AML-193 (cell line): ENCODE data around the gene RNF41.

Experiments used
- DNase-seq, 2 experiments: peaks; one replicate each; lab custom pipeline; 2025; lab: John Stamatoyannopoulos, UW

Gene RNF41

DNA sequence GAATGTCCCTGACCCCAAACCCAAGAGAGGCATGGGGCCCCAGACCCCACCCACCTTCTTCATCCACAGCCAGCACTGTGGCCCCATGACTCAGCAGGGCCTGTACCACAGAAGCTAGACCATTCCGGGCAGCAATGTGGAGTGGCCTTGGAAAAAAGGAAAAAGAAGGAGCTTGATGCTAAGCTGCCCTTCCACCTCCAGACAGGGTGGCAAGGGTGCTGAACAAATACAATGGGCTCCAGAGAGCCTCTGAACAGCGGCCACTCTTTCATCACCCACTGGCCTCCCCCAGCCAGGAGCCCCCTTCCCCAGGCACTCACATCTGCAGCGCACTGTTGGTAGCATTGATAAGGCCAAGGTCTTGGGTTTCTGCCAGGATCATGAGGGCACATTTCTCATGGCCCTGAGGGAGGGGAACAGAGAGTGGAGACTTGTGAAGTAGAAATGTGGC, 22.0 kb upstream of the RNF41 start:
- DNase-seq, result no peak

DNA sequence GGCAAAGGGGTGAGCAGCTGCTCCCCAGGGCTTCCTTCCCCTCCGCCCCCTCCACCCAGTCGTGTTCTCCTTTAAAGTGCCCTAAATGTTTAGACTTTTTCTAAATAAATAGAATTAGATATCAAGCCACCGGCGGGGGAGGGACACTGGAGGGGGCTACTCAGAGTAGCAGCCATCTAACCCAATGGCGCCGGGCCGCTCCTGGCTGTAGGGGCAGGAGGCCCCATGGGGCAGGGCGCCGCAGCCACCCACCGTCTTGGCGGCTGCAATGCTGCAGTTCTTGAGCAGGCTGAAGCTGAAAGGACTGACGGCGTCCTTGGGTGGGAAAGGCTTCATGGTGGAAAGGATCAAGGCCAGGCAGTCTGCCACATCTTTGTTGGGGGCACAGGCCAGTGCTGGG, 21.3 kb upstream of the RNF41 start:
- no peak for DNase-seq

DNA sequence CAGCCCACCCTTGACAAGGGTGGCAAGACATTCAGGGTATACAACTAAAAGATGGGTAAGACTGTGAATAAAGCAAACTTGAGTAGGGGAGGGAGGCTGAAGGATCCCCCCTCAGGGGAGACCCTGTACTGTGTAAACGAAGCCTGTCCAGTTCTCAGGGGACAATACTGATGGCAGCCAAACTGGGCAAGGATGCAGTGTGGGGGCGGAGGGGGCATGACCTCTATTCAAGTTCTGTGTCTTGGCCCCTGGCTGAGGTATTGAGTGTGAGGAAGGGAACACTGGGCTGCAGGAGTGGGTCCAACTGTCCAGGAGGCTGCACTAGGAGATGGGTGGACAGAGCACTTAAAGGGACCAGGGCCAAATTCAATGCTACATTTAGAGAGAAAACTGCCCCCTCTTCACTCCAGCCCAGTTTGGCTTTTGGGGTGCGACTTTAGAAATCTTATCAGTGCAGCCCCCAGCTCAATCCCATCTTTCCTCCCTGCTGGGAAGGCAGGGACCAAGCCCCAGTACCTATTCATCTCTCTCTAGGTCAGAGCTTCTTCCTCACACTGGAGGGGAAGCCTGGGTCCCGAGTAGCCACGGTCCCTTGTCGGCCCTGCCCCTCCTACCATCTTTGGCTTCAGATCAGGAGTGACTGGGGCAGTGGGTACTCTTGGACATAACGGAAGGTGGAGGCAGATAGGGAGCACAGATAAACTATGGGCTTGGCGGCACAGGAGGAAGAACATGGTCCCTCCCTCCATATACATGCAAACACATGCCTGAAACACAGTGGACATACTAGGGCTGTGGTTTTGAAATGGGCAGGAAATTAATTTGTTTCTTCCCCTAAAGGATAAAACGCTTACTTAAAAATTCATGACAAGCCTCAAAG, 19.9 kb upstream of the RNF41 start:
- DNase-seq, result no peak

DNA sequence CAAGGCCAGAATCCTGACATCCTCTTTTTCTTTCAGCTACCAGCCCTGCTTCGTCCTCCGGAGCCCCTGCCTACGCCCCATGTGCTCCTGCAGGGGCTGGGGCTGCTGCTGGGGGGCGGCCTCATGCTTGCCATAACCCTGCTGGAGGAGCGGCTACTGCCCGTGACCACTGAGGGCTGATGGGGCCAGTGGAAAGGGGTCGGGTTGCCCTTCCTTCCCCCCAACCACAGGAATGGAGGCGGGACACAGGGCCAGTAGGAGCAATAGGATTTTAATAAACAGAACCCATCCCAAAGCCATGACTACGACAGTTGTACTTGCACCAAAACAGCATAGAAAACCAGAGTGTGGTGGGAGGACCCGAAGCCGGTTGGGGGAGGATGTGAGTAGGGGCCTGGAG, 15.8 kb upstream of the RNF41 start:
- DNase-seq, result no peak

GRCh38 chr12:56236985-56237384, 15.3 kb upstream of the RNF41 start:
- DNase-seq, result no peak

DNA sequence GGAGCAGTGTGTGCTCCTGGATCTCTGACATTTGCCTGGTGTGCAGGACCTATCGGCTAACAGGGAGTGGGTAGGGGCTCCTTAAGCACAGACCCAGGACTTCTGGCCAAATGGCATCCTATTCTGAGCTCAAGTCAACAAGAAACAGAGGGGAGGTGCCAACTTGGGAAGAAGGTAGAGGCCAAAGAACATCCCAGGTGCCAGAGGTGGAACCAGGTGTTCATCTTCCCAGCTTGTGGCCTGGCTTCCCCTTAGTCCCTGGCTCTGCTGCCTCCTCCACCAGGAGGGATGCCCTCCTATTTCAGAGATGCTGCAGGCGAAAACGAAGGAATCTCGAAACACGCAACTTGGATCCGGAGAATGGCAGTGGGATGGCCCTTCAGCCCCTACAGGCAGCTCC, 14.4 kb upstream of the RNF41 start:
- no peak for DNase-seq

GRCh38 chr12:56234746-56235436, 13.2 kb upstream of the RNF41 start:
- no peak for DNase-seq

DNA sequence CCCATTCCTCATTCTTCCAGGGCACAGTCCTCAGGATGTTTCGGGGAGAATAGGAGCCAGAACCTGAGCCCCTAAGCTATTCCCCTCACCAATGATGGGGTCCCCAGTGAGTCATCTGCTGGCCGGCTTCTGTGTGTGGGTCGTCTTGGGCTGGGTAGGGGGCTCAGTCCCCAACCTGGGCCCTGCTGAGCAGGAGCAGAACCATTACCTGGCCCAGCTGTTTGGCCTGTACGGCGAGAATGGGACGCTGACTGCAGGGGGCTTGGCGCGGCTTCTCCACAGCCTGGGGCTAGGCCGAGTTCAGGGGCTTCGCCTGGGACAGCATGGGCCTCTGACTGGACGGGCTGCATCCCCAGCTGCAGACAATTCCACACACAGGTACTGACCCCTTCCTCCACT, 9.5 kb upstream of the RNF41 start:
- DNase-seq, result no peak

DNA sequence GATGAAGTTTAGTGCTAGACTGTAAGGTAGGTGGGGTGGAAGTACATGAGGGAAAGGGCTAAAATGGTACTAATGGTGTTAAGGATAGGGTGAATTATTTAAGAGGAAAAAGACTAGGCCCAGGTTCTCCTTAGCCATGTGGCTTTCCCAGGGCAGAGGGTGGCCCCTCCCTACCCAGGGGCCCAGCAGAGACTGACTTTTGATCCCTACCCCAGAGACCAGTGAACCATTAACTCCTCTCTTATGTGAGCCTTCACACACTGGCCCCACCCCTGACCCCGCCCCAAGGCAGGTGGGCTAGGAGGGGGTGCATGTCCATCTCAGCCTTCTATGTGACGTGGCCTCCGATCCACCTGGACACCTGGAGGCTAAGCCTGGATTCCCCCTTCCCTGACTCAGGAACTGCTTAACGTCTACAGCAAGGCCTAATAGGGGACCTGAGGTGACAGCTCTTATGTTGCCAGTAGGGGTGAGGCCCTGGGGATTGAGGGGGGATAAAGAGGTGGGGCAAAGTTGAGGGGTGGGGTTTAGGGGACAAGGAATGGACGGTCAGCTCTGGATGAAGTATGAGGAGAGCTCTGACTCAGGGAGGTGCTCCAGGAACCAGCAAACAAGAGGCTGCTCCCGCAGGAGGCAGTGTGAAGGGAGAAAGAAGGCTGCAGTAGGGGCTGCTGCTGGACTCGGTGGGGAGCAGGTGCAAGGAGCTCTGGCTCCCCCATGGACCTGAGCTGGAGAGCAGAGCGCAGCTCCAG, 8.9 kb upstream of the RNF41 start:
- DNase-seq, result no peak

DNA sequence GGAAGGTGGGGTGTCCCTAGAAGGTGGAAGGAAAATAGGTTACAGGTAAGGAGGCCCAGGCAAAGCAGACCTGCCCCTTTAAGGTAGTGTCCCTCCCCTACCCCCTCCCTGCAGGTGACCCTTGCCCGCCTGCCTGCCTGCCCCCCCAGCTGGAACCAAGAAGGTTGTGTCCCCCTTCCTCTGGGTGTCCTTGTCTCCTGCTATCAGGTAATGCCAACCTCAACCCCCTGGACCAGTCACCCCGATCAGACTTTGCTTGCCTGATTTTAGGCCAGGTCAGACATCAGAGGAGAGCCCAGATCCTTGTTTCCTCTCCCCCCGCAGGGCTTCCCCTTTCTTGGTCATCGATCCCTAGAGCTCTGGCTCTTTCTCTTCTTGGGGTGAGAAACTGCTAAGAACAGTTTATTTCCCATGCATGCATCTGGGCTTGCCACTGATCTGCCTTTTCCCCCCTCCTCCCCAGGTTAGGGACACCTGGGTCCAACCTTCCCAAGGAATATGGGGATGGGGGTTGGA, 8.3 kb upstream of the RNF41 start, which contains the start of gene SLC39A5:
Gene SLC39A5 (plus strand): TSS at position 136 of the 516 bp plus-strand sequence. CDS start 1,224 bp downstream, outside the sequence.
- peak in 1 of 2 experiments; percentile 17 for DNase-seq

- no peak for DNase-seq
Observed at GRCh38 chr12:56229082-56229481, 7.4 kb upstream of the RNF41 start.

DNA sequence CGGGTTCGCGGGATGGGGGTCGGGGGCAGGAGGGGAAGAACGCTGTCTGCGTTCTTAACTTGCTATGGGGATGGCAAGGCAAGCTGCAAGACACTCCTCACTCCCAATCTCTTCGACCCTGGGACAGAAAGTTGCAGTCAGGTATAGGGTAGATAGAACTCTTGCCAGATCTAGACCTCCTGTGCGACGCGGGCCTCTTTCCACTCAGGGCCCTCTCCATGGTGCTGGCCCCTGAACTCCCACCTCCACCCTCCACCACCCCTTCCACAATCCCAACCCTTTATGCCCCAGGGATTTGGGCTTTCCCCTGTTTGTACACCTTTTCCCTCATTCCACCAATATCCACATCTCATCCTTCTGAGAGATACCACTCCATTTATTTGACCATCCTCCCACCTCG, 3.2 kb upstream of the RNF41 start:
- DNase-seq, result no peak

- peak; percentile 91 for DNase-seq
Observed at GRCh38 chr12:56224102-56224701, 2.5 kb upstream of the RNF41 start, which contains the start of gene NABP2. Gene NABP2 (plus strand): TSS chr12:56224342. CDS start chr12:56224857, 515 bp downstream.

DNA sequence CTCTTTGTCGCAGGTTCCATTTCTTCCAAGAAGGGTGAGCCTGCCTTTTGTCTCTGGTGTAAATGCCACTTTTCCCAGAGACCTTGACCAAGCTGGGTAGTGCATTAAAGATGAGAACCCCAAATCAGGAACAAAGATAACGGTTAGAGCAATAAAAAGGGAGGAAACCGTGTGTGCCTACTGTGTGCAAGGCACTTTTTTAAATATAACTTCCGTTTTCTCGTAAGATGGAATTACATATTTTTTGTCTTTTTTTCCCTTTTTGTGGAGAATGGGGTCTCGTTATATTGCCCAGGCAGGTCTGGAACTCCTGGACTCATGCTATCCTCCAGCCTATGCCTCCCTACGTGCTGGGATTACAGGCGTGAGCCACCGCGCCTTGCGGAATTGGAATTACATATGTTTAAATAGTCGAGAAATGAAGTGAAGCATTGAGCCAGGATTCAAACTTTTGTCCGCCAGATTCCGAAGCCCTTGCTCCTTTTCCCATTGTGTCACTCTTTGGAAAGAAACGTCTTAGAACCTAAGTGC, 1.9 kb upstream of the RNF41 start:
- DNase-seq, result no peak

- no peak for DNase-seq
Observed at GRCh38 chr12:56222531-56222895, 791 bp upstream of the RNF41 start.

GRCh38 chr12:56221232-56221756, 428 bp downstream of the RNF41 start:
- no peak for DNase-seq

DNA sequence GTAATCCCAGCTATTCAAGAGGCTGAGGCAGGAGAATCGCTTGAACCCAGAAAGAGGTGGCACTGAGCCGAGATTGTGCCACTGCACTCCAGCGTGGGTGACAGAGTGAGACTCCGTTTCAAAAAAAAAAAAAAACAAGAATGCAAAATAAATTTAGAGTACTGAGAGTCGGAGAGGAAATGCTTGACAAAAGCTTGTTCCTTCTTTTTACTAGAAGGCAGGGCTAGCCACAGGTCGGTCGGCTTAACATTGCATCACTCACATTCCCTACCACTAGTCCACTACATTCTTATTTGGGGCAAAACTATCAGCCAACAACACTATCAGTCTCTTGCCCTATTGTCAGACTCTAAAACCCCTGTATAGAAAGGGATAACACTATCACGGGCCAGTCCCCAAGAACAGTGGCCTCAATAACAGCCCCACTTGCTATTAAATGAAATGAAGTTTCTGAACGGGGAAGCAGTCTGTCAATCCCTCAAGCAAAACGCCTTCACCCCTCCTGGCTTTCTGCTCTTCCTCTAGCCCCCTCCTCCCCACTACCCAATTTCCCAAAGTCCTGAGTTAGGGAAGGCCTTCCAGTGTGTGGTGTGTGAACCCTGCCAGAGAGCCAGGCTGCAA, 1.0 kb downstream of the RNF41 start:
- DNase-seq, result peak; percentile 82 to 87

GRCh38 chr12:56219840-56220239, 1.9 kb downstream of the RNF41 start:
- DNase-seq, result no peak

DNA sequence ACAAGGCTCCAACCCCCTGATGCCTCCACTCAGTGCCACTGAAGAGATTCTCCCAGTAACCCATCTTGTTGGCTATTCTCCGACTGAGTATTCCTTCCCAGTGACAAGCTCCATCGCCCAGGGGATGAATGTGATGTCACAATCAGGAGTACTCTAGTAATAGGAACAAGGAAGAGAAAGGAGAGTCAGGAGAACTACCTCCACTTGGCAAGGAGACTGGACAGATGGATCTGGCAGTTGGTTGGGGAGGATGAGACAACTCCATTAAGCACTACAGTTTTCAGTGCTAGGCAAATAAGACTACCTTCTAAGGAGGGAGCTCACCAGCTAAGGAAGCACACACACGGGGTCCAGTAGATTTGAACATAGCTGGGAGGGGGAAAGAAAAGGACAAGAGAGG, 5.3 kb downstream of the RNF41 start:
- no peak for DNase-seq

GRCh38 chr12:56213878-56214277, 7.8 kb downstream of the RNF41 start:
- DNase-seq, result no peak

DNA sequence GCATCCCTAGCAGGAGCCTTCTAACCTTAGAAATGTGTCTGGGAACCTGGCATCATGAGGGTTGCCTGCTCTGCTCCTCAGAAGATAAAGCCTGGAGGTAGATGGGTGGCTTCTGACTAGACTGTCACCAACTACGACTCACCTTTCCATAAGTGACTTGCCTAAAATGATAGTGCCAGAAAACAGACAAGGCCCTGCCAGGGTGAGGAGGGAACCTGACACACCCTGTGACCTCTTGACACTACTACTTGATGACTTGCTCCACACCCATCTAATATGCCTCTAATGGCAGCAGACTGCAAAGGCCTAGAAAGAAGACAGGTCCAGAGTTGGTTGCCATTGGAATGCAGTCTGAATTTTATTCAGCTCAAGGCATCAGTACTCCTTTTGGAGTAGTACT, 9.4 kb downstream of the RNF41 start:
- DNase-seq, result no peak
